ENCODE results near the gene CCDC57. TPM values are rescaled to one million over a fixed set of nuclear protein-coding genes. Genes with fewer than 3 reads are reported as not detected.

CCDC57 gene
- total and polyA plus RNA-seq, 2 experiments from 2014 or later, result 15.7 to 29.8 TPM

DNA sequence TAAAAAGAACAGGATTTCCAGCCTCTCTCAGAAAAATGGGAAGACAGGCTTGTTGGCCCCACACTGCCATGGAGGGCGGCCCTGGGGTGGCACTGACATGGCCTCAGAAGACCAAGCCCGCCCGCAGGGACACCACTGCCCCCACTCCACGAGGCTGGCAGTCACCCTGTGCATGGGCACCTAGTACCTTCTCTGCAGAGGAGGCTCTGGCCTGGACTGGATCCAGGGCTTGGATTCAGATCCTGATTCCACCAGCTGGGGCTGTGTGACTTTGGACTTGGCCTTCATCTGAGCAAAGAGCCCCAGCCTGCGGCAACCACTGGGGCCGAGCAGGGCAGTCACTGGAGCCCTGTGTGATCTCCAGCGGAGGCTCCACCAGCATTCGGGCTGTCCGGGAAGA is 97.8 kb downstream of the CCDC57 start:
- Histone ChIP-seq H3K9me3 (ENCODE audit: low read depth) (no peaks in the 10 kb centered on the region), H3K27me3 (no peaks in the 10 kb centered on the region), H3K79me2 (no peaks in the 10 kb centered on the region), H2AFZ (no peak overlapping the region), H4K20me1 (ENCODE audit: insufficient read depth, poor library complexity, severe bottlenecking) (no peaks in the 10 kb centered on the region), H3K4me3 (no peak overlapping the region), H3K4me2 (no peak overlapping the region), H3K36me3 (replicated peaks; ENCODE audit: insufficient read depth, low read depth) (no peaks in the 10 kb centered on the region), H3K4me1 (ENCODE audit: insufficient read depth) (peaks cover 17% of the 10 kb centered on the region), H3K9me2 (replicated peaks; ENCODE audit: insufficient read depth) (no peaks in the 10 kb centered on the region), H3K27ac (no peak overlapping the region)
- TF ChIP-seq EZH2 (IDR thresholded peaks at IDR 0.05; ENCODE audit: borderline replicate concordance) (no peak), EZH2phosphoT487 (IDR thresholded peaks at IDR 0.05; ENCODE audit: low read depth, severe bottlenecking, unreplicated experiment) (no peak)
- TF ChIP-seq, protein P1, sequence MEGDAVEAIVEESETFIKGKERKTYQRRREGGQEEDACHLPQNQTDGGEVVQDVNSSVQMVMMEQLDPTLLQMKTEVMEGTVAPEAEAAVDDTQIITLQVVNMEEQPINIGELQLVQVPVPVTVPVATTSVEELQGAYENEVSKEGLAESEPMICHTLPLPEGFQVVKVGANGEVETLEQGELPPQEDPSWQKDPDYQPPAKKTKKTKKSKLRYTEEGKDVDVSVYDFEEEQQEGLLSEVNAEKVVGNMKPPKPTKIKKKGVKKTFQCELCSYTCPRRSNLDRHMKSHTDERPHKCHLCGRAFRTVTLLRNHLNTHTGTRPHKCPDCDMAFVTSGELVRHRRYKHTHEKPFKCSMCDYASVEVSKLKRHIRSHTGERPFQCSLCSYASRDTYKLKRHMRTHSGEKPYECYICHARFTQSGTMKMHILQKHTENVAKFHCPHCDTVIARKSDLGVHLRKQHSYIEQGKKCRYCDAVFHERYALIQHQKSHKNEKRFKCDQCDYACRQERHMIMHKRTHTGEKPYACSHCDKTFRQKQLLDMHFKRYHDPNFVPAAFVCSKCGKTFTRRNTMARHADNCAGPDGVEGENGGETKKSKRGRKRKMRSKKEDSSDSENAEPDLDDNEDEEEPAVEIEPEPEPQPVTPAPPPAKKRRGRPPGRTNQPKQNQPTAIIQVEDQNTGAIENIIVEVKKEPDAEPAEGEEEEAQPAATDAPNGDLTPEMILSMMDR (IDR thresholded peaks at IDR 0.05; ENCODE audit: poor library complexity), result no peak
- WGBS (ENCODE audit: low lambda C conversion rate, missing lambda C conversion rate), result 93% methylated on average over 9 of the region's 9 CpGs
- no peak for DNase-seq (ENCODE audit: low spot score)

DNA sequence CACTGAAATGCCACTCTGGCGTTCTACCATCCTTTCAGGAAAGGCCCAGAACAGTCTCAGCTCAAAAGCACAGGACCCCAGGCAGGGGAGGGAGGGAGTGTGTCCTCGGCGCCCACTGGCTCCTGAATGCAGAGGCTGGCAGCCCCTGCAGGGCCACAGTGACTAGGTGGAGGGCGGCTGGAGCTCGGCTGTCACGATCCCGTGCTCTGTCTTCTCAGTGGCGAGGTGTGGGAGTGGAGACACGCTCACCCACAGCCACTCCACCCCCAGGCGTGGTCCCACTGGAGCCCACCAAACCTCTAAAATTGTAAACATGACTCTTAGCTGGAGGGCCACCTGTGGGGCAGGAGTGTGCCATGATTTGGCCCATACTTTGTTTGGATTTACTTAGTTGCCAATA is 98.2 kb downstream of the CCDC57 start:
- H4K20me1 ChIP-seq (ENCODE audit: insufficient read depth, poor library complexity, severe bottlenecking), result no peaks in the 10 kb centered on the region
- peaks cover 17% of the 10 kb centered on the region for H3K4me1 ChIP-seq (ENCODE audit: insufficient read depth)
- no peak overlapping the region for H3K4me3 ChIP-seq
- no peaks in the 10 kb centered on the region for H3K27me3 ChIP-seq
- no peak overlapping the region for H3K4me2 ChIP-seq
- DNase-seq (ENCODE audit: low spot score), result no peak
- H3K79me2 ChIP-seq, result no peaks in the 10 kb centered on the region
- H3K27ac ChIP-seq, result no peak overlapping the region
- TF ChIP-seq EZH2 (IDR thresholded peaks at IDR 0.05; ENCODE audit: borderline replicate concordance), result no peak
- TF ChIP-seq EZH2phosphoT487 (IDR thresholded peaks at IDR 0.05; ENCODE audit: low read depth, severe bottlenecking, unreplicated experiment), result no peak
- TF ChIP-seq, protein P1 (IDR thresholded peaks at IDR 0.05; ENCODE audit: poor library complexity), result no peak
- H3K36me3 ChIP-seq (replicated peaks; ENCODE audit: insufficient read depth, low read depth), result no peaks in the 10 kb centered on the region
- no peak overlapping the region for H2AFZ ChIP-seq
- 91% methylated on average over 10 of the region's 10 CpGs for WGBS (ENCODE audit: low lambda C conversion rate, missing lambda C conversion rate)
- no peaks in the 10 kb centered on the region for H3K9me2 ChIP-seq (replicated peaks; ENCODE audit: insufficient read depth)
- no peaks in the 10 kb centered on the region for H3K9me3 ChIP-seq (ENCODE audit: low read depth)

DNA sequence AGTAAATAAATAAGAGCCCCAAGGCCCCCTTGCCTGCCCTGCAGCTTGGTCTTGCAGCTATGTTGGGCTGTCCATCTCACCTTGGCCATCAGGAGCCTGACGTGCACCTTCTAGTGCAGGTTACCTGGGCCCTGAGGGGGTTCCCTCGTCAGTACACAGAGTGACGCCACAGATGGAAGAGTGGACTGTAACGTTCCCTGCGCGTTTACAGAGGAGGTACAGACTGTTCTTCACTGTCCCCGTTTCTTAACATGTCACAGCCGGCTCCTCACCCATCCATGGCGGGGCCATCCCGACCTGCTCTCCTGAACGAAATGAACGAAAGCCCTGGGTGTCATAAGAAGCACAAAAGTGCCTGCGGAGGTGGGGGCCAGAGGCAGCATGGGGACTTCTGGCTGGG is 98.7 kb downstream of the CCDC57 start:
- no peaks in the 10 kb centered on the region for H3K27me3 ChIP-seq
- no peak overlapping the region for H3K27ac ChIP-seq
- H3K4me3 ChIP-seq, result no peak overlapping the region
- peak; percentile 3 for DNase-seq (ENCODE audit: low spot score)
- peaks cover 12% of the 10 kb centered on the region for H3K4me1 ChIP-seq (ENCODE audit: insufficient read depth)
- no peak overlapping the region for H2AFZ ChIP-seq
- no peak overlapping the region for H3K4me2 ChIP-seq
- no peaks in the 10 kb centered on the region for H3K9me2 ChIP-seq (replicated peaks; ENCODE audit: insufficient read depth)
- no peaks in the 10 kb centered on the region for H4K20me1 ChIP-seq (ENCODE audit: insufficient read depth, poor library complexity, severe bottlenecking)
- TF ChIP-seq, protein P1 (IDR thresholded peaks at IDR 0.05; ENCODE audit: poor library complexity), result no peak
- TF ChIP-seq EZH2phosphoT487 (IDR thresholded peaks at IDR 0.05; ENCODE audit: low read depth, severe bottlenecking, unreplicated experiment) (no peak), EZH2 (IDR thresholded peaks at IDR 0.05; ENCODE audit: borderline replicate concordance) (no peak)
- H3K9me3 ChIP-seq (ENCODE audit: low read depth), result no peaks in the 10 kb centered on the region
- 93% methylated on average over 13 of the region's 13 CpGs for WGBS (ENCODE audit: low lambda C conversion rate, missing lambda C conversion rate)
- no peaks in the 10 kb centered on the region for H3K79me2 ChIP-seq
- no peaks in the 10 kb centered on the region for H3K36me3 ChIP-seq (replicated peaks; ENCODE audit: insufficient read depth, low read depth)

DNA sequence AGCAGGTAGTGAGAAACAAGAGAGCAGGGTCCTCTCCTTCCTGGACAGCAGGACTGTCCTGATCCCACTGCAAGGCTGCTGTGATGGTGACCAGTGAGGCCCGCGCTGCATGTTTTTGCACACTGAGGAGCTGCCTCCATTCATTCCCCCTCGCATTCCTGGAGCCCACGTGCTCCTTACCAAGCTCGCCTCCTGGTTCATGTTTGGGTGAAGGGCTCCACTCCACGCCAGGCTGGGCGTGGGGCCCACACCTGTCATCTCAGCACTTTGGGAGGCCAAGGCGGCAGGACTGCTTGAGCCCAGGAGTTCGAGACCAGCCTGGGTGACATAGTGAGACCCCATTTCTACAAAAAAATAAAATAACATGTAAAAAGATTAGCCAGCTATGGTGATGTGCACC is 99.2 kb downstream of the CCDC57 start:
- H3K79me2 ChIP-seq, result no peaks in the 10 kb centered on the region
- DNase-seq (ENCODE audit: low spot score), result no peak

More for the DNA sequence above, 99.2 kb downstream of the CCDC57 start:
- Histone ChIP-seq H3K36me3 (replicated peaks; ENCODE audit: insufficient read depth, low read depth) (no peaks in the 10 kb centered on the region), H3K4me2 (no peak overlapping the region), H3K27me3 (no peaks in the 10 kb centered on the region), H2AFZ (no peak overlapping the region), H3K9me3 (ENCODE audit: low read depth) (no peaks in the 10 kb centered on the region), H3K9me2 (replicated peaks; ENCODE audit: insufficient read depth) (no peaks in the 10 kb centered on the region), H3K4me3 (no peak overlapping the region), H3K4me1 (ENCODE audit: insufficient read depth) (peaks cover 9% of the 10 kb centered on the region), H3K27ac (no peak overlapping the region), H4K20me1 (ENCODE audit: insufficient read depth, poor library complexity, severe bottlenecking) (no peaks in the 10 kb centered on the region)
- TF ChIP-seq EZH2phosphoT487 (IDR thresholded peaks at IDR 0.05; ENCODE audit: low read depth, severe bottlenecking, unreplicated experiment) (no peak), EZH2 (IDR thresholded peaks at IDR 0.05; ENCODE audit: borderline replicate concordance) (no peak)
- TF ChIP-seq, protein P1 (IDR thresholded peaks at IDR 0.05; ENCODE audit: poor library complexity), result no peak
- WGBS (ENCODE audit: low lambda C conversion rate, missing lambda C conversion rate), result 97% methylated on average over 9 of the region's 9 CpGs

Data from hepatocyte (in vitro differentiated cells).